GM21381 (cell line): ENCODE measurements around the gene ZNF775.

Source experiments
- ATAC-seq: cut with Tn5 transposase; IDR thresholded peaks from one replicate; pipeline ENCODE4 v1.9.1; 2021; ENCODE audit warnings: mild to moderate bottlenecking, moderate library complexity; ENCODE audit not compliant: unreplicated experiment

ZNF775 gene

GRCh38 chr7:150410680-150411346 is 31.7 kb downstream of the ZNF775 start:
- ATAC-seq: no peak

- no peak for ATAC-seq
Measured at GRCh38 chr7:150411606-150412005, 32.5 kb downstream of the ZNF775 start.

GRCh38 chr7:150412016-150412415 is 32.9 kb downstream of the ZNF775 start:
- no peak for ATAC-seq

- no peak for ATAC-seq
Measured at GRCh38 chr7:150412518-150413488, 33.7 kb downstream of the ZNF775 start.

GRCh38 chr7:150413640-150414081 is 34.5 kb downstream of the ZNF775 start:
- no peak for ATAC-seq

GRCh38 chr7:150415161-150416153 is 36.3 kb downstream of the ZNF775 start:
- ATAC-seq: no peak

GRCh38 chr7:150417239-150417638 is 38.1 kb downstream of the ZNF775 start:
- no peak for ATAC-seq

- ATAC-seq: no peak
Measured at GRCh38 chr7:150417863-150418262, 38.7 kb downstream of the ZNF775 start.

- ATAC-seq: no peak
Measured at GRCh38 chr7:150420242-150420641, 41.1 kb downstream of the ZNF775 start.

GRCh38 chr7:150420987-150421674 is 42.0 kb downstream of the ZNF775 start:
- peak; percentile 92 for ATAC-seq

- no peak for ATAC-seq
Measured at GRCh38 chr7:150421831-150422230, 42.7 kb downstream of the ZNF775 start.

GRCh38 chr7:150425670-150426069 is 46.5 kb downstream of the ZNF775 start:
- ATAC-seq: no peak

GRCh38 chr7:150428671-150429451 is 49.7 kb downstream of the ZNF775 start:
- ATAC-seq: peak; percentile 45

- ATAC-seq: no peak
Measured at GRCh38 chr7:150429699-150430098, 50.6 kb downstream of the ZNF775 start.

- no peak for ATAC-seq
Measured at GRCh38 chr7:150430465-150431085, 51.4 kb downstream of the ZNF775 start.

GRCh38 chr7:150431839-150432658 is 52.9 kb downstream of the ZNF775 start:
- no peak for ATAC-seq

- peak; percentile 22 for ATAC-seq
Measured at GRCh38 chr7:150432915-150433892, 54.1 kb downstream of the ZNF775 start.
